Vagina (tissue), 2 donors: ENCODE measurements around the gene OMA1.

Source experiments
- CTCF ChIP-seq, 3 experiments: fragments of 450-650 bp in 2 of 3; fragments of 200-600 bp in 1 of 3; sonication (generic) in 1 of 3; IDR thresholded peaks; one replicate each; pipeline ENCODE4 v1.5.1; 2017 to 2019; ENCODE audit warnings: antibody characterized with exemption in 3 of 3, mild to moderate bottlenecking in 2 of 3, moderate library complexity in 2 of 3
- POLR2A ChIP-seq, 2 donors: fragments of 450-650 bp; IDR thresholded peaks; one replicate each; pipeline ENCODE4 v1.6.1; 2017; ENCODE audit warnings: antibody characterized with exemption in 2 of 2, mild to moderate bottlenecking in 2 of 2, moderate library complexity in 2 of 2

DNA sequence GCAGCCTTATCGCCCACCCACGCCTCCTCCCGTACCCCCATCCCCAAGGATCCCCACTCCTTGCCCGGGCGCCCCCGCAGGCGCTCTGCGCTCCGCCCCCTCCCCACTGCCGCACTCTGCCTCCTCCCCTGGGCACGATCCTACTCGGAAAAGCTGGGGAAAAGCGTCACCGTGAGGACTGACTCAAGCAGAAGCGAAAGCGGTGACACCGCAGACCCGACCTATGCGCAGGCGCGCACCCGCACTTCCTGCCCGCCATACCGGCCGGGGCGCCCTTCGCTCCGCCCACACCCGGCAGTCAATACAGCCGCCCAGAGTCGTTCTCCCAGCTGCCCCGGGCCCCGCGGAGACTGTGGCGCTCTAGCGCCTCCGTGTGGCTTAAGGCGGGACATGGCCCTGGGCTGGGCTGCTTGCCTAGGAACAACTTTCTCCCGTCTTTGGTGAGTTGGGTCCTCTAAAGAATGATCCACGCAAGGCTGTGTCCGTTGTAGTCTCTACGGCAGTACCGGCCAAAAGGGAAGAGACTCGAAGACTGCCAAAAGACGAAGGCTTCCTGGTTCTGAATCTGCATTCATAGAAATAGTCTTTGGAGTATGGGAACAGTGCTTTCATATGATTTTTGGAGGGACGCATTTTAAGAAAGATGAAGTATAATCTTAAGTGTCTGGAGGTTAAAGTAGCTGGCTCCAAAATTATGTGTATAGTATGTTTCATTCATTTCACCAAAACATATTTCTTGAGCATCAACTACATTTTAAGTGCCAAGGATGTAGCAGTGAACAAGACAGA, at the start of gene OMA1:
- TF ChIP-seq POLR2A (IDR thresholded peaks at IDR 0.05) = peak in 1 of 2 donors; percentile 85
- TF ChIP-seq CTCF (IDR thresholded peaks at IDR 0.05) = peak; percentile 91 to 99 (median 96)
